GM23338 (cell line): ENCODE measurements around the gene RGL3. TPM values are rescaled to one million over a fixed set of nuclear protein-coding genes. Genes with fewer than 3 reads are reported as not detected.

ENCODE experiments used
- EZH2phosphoT487 ChIP-seq: fragments of 200-600 bp; sonication (generic); IDR thresholded peaks from one replicate; pipeline ENCODE4 v1.8.1; 2018; ENCODE audit warnings: antibody characterized with exemption; ENCODE audit not compliant: unreplicated experiment
- NANOG ChIP-seq: IDR thresholded peaks from 2 replicates; pipeline ENCODE4 v1.6.1; 2016; ENCODE audit warnings: antibody characterized with exemption, borderline replicate concordance
- POLR2AphosphoS5 ChIP-seq: IDR thresholded peaks from 2 replicates; pipeline ENCODE4 v1.6.1; 2016; ENCODE audit warnings: antibody characterized with exemption, low read depth
- STAT1 ChIP-seq: IDR thresholded peaks from one replicate; pipeline ENCODE4 v1.6.1; 2016; ENCODE audit warnings: antibody characterized with exemption; ENCODE audit not compliant: unreplicated experiment
- ZNF114 ChIP-seq: fragments of 250-450 bp; sonication (Bioruptor Pico); IDR thresholded peaks from 2 replicates; pipeline ENCODE4 v1.5.0; 2020; ENCODE audit warnings: mild to moderate bottlenecking, moderate library complexity
- polyA plus RNA-seq: library from polyadenylated mRNA; unstranded; fragments of >200 nt; fragmentation: Nextera tagmentation; extraction: Ambion mirVana; gene quantifications from 2 replicates; pipeline ENCODE4 v1.2.1, GENCODE V29; 2016
- total RNA-seq: library from RNA; depleted of rRNA; stranded (reverse); fragments of >200 nt; shearing (Covaris generic); gene quantifications from 2 replicates; pipeline ENCODE4 v1.2.3, GENCODE V29; 2014
- TF ChIP-seq, protein P1 (sequence below): fragments of 250-450 bp; sonication (Bioruptor Pico); IDR thresholded peaks from 2 replicates; pipeline ENCODE4 v1.5.0; 2020; ENCODE audit warnings: mild to moderate bottlenecking, moderate library complexity
- TF ChIP-seq, protein P2 (sequence below): IDR thresholded peaks from one replicate; pipeline ENCODE4 v1.6.1; 2018; ENCODE audit warnings: antibody characterized with exemption; ENCODE audit not compliant: unreplicated experiment
- TF ChIP-seq, protein P3 (sequence below), 2 experiments: fragments of 200-600 bp in 1 of 2; sonication (generic) in 1 of 2; conservative IDR thresholded peaks; 2 replicates each; pipeline versions ENCODE4 v1.5.1 to v1.6.1; 2016 to 2017; ENCODE audit warnings: antibody characterized with exemption in 2 of 2, low read depth in 2 of 2, mild to moderate bottlenecking in 2 of 2, moderate library complexity in 1 of 2

Gene RGL3
- total and polyA plus RNA-seq, 2 experiments from 2014 or later: 48.8 to 49.4 TPM

DNA sequence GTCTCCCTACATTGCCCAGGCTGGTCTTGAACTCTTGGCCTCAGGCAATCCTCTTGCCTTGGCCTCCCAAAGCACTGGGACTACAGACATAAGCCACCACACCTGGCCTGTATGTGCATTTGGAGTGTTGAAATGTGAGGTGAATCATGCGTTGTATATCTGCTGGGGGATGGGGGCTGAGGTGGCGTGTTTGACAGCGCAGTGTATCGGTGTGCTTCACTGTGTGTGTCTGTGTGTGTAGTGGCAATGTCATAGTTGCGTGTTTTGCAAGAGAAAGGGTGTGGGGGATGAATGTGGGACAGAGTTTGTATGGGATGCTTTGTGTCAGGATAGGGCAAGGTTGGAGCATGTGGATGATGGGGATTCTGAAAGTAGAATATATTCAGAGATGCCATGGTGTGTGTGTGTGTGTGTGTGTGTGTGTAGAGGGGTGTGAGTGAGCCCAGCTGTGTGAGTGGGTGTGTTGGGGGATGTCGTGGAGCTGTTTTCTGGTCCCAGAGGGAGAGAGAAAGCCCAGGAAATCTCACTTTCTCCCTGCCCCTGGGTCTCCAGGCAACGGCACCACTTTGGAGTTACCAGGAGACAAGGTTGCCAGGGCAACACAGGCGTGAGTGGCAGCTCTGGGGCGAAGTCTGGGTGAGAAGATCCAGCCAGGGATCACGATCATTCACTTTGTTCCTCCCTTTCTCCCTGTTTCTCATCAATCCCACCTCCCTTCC is 45.8 kb downstream of the RGL3 start (continued):
- TF ChIP-seq, protein P1, sequence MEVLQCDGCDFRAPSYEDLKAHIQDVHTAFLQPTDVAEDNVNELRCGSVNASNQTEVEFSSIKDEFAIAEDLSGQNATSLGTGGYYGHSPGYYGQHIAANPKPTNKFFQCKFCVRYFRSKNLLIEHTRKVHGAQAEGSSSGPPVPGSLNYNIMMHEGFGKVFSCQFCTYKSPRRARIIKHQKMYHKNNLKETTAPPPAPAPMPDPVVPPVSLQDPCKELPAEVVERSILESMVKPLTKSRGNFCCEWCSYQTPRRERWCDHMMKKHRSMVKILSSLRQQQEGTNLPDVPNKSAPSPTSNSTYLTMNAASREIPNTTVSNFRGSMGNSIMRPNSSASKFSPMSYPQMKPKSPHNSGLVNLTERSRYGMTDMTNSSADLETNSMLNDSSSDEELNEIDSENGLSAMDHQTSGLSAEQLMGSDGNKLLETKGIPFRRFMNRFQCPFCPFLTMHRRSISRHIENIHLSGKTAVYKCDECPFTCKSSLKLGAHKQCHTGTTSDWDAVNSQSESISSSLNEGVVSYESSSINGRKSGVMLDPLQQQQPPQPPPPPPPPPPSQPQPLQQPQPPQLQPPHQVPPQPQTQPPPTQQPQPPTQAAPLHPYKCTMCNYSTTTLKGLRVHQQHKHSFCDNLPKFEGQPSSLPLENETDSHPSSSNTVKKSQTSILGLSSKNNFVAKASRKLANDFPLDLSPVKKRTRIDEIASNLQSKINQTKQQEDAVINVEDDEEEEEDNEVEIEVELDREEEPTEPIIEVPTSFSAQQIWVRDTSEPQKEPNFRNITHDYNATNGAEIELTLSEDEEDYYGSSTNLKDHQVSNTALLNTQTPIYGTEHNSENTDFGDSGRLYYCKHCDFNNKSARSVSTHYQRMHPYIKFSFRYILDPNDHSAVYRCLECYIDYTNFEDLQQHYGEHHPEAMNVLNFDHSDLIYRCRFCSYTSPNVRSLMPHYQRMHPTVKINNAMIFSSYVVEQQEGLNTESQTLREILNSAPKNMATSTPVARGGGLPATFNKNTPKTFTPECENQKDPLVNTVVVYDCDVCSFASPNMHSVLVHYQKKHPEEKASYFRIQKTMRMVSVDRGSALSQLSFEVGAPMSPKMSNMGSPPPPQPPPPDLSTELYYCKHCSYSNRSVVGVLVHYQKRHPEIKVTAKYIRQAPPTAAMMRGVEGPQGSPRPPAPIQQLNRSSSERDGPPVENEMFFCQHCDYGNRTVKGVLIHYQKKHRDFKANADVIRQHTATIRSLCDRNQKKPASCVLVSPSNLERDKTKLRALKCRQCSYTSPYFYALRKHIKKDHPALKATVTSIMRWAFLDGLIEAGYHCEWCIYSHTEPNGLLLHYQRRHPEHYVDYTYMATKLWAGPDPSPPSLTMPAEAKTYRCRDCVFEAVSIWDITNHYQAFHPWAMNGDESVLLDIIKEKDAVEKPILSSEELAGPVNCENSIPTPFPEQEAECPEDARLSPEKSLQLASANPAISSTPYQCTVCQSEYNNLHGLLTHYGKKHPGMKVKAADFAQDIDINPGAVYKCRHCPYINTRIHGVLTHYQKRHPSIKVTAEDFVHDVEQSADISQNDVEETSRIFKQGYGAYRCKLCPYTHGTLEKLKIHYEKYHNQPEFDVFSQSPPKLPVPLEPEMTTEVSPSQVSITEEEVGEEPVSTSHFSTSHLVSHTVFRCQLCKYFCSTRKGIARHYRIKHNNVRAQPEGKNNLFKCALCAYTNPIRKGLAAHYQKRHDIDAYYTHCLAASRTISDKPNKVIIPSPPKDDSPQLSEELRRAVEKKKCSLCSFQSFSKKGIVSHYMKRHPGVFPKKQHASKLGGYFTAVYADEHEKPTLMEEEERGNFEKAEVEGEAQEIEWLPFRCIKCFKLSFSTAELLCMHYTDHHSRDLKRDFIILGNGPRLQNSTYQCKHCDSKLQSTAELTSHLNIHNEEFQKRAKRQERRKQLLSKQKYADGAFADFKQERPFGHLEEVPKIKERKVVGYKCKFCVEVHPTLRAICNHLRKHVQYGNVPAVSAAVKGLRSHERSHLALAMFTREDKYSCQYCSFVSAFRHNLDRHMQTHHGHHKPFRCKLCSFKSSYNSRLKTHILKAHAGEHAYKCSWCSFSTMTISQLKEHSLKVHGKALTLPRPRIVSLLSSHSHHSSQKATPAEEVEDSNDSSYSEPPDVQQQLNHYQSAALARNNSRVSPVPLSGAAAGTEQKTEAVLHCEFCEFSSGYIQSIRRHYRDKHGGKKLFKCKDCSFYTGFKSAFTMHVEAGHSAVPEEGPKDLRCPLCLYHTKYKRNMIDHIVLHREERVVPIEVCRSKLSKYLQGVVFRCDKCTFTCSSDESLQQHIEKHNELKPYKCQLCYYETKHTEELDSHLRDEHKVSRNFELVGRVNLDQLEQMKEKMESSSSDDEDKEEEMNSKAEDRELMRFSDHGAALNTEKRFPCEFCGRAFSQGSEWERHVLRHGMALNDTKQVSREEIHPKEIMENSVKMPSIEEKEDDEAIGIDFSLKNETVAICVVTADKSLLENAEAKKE (CRISPR knock-in tag): no peak
- TF ChIP-seq STAT1 (no peak), ZNF114 (CRISPR knock-in tag) (no peak), POLR2AphosphoS5 (no peak), EZH2phosphoT487 (no peak), NANOG (no peak)
- TF ChIP-seq, protein P2, sequence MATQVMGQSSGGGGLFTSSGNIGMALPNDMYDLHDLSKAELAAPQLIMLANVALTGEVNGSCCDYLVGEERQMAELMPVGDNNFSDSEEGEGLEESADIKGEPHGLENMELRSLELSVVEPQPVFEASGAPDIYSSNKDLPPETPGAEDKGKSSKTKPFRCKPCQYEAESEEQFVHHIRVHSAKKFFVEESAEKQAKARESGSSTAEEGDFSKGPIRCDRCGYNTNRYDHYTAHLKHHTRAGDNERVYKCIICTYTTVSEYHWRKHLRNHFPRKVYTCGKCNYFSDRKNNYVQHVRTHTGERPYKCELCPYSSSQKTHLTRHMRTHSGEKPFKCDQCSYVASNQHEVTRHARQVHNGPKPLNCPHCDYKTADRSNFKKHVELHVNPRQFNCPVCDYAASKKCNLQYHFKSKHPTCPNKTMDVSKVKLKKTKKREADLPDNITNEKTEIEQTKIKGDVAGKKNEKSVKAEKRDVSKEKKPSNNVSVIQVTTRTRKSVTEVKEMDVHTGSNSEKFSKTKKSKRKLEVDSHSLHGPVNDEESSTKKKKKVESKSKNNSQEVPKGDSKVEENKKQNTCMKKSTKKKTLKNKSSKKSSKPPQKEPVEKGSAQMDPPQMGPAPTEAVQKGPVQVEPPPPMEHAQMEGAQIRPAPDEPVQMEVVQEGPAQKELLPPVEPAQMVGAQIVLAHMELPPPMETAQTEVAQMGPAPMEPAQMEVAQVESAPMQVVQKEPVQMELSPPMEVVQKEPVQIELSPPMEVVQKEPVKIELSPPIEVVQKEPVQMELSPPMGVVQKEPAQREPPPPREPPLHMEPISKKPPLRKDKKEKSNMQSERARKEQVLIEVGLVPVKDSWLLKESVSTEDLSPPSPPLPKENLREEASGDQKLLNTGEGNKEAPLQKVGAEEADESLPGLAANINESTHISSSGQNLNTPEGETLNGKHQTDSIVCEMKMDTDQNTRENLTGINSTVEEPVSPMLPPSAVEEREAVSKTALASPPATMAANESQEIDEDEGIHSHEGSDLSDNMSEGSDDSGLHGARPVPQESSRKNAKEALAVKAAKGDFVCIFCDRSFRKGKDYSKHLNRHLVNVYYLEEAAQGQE: no peak
- TF ChIP-seq, protein P3, sequence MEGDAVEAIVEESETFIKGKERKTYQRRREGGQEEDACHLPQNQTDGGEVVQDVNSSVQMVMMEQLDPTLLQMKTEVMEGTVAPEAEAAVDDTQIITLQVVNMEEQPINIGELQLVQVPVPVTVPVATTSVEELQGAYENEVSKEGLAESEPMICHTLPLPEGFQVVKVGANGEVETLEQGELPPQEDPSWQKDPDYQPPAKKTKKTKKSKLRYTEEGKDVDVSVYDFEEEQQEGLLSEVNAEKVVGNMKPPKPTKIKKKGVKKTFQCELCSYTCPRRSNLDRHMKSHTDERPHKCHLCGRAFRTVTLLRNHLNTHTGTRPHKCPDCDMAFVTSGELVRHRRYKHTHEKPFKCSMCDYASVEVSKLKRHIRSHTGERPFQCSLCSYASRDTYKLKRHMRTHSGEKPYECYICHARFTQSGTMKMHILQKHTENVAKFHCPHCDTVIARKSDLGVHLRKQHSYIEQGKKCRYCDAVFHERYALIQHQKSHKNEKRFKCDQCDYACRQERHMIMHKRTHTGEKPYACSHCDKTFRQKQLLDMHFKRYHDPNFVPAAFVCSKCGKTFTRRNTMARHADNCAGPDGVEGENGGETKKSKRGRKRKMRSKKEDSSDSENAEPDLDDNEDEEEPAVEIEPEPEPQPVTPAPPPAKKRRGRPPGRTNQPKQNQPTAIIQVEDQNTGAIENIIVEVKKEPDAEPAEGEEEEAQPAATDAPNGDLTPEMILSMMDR (conservative IDR thresholded peaks at IDR 0.05; ENCODE audit: low read depth in 2 of 2): no peak
